Measurements from ENCODE around the gene LRRN4CL.

Gene LRRN4CL

GRCh38 chr11:62713343-62713742 is 24.0 kb upstream of the LRRN4CL start:
- no peaks in the 10 kb centered on the region for H3K9me3 ChIP-seq
- peak overlapping the region; percentile 38 for H3K27ac ChIP-seq
- no peak for TF ChIP-seq CTCF (IDR thresholded peaks at IDR 0.05)
- H3K4me3 ChIP-seq (ENCODE audit: low read depth in 1 of 2, low read length in 1 of 2) = no peak overlapping the region
- H3K36me3 ChIP-seq = peaks cover 75% of the 10 kb centered on the region
- peaks cover 16 to 17% of the 10 kb centered on the region in 2 experiments for H3K4me1 ChIP-seq (ENCODE audit: control insufficient read depth in 1 of 2, insufficient read depth in 1 of 2, low read depth in 1 of 2, low read length in 1 of 2)
- H3K27me3 ChIP-seq = no peaks in the 10 kb centered on the region

- H3K27ac ChIP-seq = peak overlapping the region; percentile 38
- H3K4me1 ChIP-seq (ENCODE audit: control insufficient read depth in 1 of 2, insufficient read depth in 1 of 2, low read depth in 1 of 2, low read length in 1 of 2) = peaks cover 19 to 20% of the 10 kb centered on the region in 2 experiments
- no peaks in the 10 kb centered on the region for H3K27me3 ChIP-seq
- H3K36me3 ChIP-seq = peaks cover 70% of the 10 kb centered on the region
- no peak overlapping the region for H3K4me3 ChIP-seq (ENCODE audit: low read depth in 1 of 2, low read length in 1 of 2)
- no peaks in the 10 kb centered on the region for H3K9me3 ChIP-seq
- TF ChIP-seq CTCF (IDR thresholded peaks at IDR 0.05) = no peak
Observed at GRCh38 chr11:62712861-62713260, 23.5 kb upstream of the LRRN4CL start.

- no peaks in the 10 kb centered on the region for H3K27me3 ChIP-seq
- H3K36me3 ChIP-seq = peaks cover 65% of the 10 kb centered on the region
- peak overlapping the region; percentile 38 for H3K27ac ChIP-seq
Observed at GRCh38 chr11:62712276-62712812, 23.0 kb upstream of the LRRN4CL start.

GRCh38 chr11:62710001-62710345 is 20.6 kb upstream of the LRRN4CL start:
- no peaks in the 10 kb centered on the region for H3K27me3 ChIP-seq
- no peaks in the 10 kb centered on the region for H3K9me3 ChIP-seq
- H3K36me3 ChIP-seq = peaks cover 41% of the 10 kb centered on the region
- peak overlapping the region; percentile 91 for H3K27ac ChIP-seq
- H3K4me1 ChIP-seq (ENCODE audit: control insufficient read depth in 1 of 2, insufficient read depth in 1 of 2, low read depth in 1 of 2, low read length in 1 of 2) = peaks cover 39 to 42% of the 10 kb centered on the region in 2 experiments
- peak overlapping the region; percentile 76 to 86 for H3K4me3 ChIP-seq (ENCODE audit: low read depth in 1 of 2, low read length in 1 of 2)
- no peak for TF ChIP-seq CTCF (IDR thresholded peaks at IDR 0.05)

More at GRCh38 chr11:62712276-62712812, 23.0 kb upstream of the LRRN4CL start:
- no peaks in the 10 kb centered on the region for H3K9me3 ChIP-seq
- TF ChIP-seq CTCF (IDR thresholded peaks at IDR 0.05) = no peak
- H3K4me3 ChIP-seq (ENCODE audit: low read depth in 1 of 2, low read length in 1 of 2) = no peak overlapping the region
- peaks cover 20% of the 10 kb centered on the region in 2 experiments for H3K4me1 ChIP-seq (ENCODE audit: control insufficient read depth in 1 of 2, insufficient read depth in 1 of 2, low read depth in 1 of 2, low read length in 1 of 2)

GRCh38 chr11:62709247-62710000 is 20.1 kb upstream of the LRRN4CL start:
- peak overlapping the region; percentile 91 for H3K27ac ChIP-seq
- no peaks in the 10 kb centered on the region for H3K9me3 ChIP-seq
- H3K4me3 ChIP-seq (ENCODE audit: low read depth in 1 of 2, low read length in 1 of 2) = peak overlapping the region; percentile 76 to 86
- TF ChIP-seq CTCF (IDR thresholded peaks at IDR 0.05) = peak; percentile 36
- no peaks in the 10 kb centered on the region for H3K27me3 ChIP-seq
- peaks cover 42 to 44% of the 10 kb centered on the region in 2 experiments for H3K4me1 ChIP-seq (ENCODE audit: control insufficient read depth in 1 of 2, insufficient read depth in 1 of 2, low read depth in 1 of 2, low read length in 1 of 2)
- peaks cover 36% of the 10 kb centered on the region for H3K36me3 ChIP-seq

All from neutrophil (primary cell).